ENCODE measurements around the gene TLR7. TPM values are rescaled to one million over a fixed set of nuclear protein-coding genes. Genes with fewer than 3 reads are reported as not detected.

TLR7 gene
- total RNA-seq, 1 donor from 2014 or later: 2.1 TPM

DNA sequence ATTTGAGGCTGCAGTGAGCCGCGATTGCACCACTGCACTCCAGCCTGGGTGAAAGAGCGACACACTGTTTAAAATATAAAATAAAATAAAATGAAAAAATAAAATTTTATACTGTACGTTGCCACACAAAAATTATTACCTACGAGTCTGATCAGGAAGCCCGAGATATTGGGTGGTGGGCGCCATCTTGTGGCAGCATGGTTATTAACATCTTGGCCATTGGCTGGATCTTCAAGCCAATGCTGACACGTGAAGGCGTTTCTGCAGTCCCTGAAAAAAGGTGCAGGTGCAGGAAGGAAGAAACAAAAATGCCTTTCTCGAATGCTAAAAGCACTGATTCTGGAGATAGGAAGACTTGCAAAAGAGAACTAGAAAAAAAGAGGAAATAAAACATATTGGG lies 34.6 kb downstream of the TLR7 start:
- no peak overlapping the region for H3K4me3 ChIP-seq (ENCODE audit: low read length in 3 of 3)
- no peaks in the 10 kb centered on the region for H3K27me3 ChIP-seq (ENCODE audit: control insufficient read depth in 3 of 3, insufficient read depth in 3 of 3, low read length in 3 of 3)
- H3K27ac ChIP-seq (ENCODE audit: low read depth, low read length): no peak overlapping the region
- no peaks in the 10 kb centered on the region for H3K9me3 ChIP-seq (ENCODE audit: control insufficient read depth in 3 of 3, low read length in 3 of 3)
- no peak overlapping the region for H3K9ac ChIP-seq (ENCODE audit: low read depth in 1 of 3, low read length in 3 of 3)
- H3K36me3 ChIP-seq (ENCODE audit: control insufficient read depth in 3 of 3, insufficient read depth in 3 of 3, low read length in 3 of 3): no peaks in the 10 kb centered on the region
- no peaks in the 10 kb centered on the region for H3K4me1 ChIP-seq (ENCODE audit: control insufficient read depth in 3 of 3, insufficient read depth in 3 of 3, low read length in 3 of 3)

DNA sequence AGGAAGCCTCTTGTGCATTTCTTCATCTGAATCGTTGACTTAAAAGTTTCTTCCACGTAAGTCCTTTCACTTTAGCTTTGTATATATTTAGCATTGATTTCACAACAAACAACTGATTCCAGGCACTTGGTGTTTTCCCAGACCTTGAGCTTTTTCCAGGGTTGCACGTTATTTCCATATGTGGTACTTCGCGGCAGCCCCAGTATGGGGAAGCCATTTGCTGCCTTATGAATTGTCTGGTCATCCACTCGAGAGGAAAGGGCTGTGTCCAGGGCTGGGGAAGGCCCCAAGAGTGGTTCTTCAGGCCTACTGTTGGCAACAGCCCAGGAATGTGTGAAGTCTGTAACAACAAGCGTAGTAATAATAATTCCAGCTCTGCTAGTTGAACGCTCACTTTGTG lies 36.8 kb downstream of the TLR7 start:
- Histone ChIP-seq H3K36me3 (ENCODE audit: control insufficient read depth in 3 of 3, insufficient read depth in 3 of 3, low read length in 3 of 3) (no peaks in the 10 kb centered on the region), H3K9me3 (ENCODE audit: control insufficient read depth in 3 of 3, low read length in 3 of 3) (no peaks in the 10 kb centered on the region), H3K27ac (ENCODE audit: low read depth, low read length) (no peak overlapping the region), H3K4me3 (ENCODE audit: low read length in 3 of 3) (no peak overlapping the region), H3K9ac (ENCODE audit: low read depth in 1 of 3, low read length in 3 of 3) (no peak overlapping the region), H3K27me3 (ENCODE audit: control insufficient read depth in 3 of 3, insufficient read depth in 3 of 3, low read length in 3 of 3) (no peaks in the 10 kb centered on the region), H3K4me1 (ENCODE audit: control insufficient read depth in 3 of 3, insufficient read depth in 3 of 3, low read length in 3 of 3) (no peaks in the 10 kb centered on the region)

DNA sequence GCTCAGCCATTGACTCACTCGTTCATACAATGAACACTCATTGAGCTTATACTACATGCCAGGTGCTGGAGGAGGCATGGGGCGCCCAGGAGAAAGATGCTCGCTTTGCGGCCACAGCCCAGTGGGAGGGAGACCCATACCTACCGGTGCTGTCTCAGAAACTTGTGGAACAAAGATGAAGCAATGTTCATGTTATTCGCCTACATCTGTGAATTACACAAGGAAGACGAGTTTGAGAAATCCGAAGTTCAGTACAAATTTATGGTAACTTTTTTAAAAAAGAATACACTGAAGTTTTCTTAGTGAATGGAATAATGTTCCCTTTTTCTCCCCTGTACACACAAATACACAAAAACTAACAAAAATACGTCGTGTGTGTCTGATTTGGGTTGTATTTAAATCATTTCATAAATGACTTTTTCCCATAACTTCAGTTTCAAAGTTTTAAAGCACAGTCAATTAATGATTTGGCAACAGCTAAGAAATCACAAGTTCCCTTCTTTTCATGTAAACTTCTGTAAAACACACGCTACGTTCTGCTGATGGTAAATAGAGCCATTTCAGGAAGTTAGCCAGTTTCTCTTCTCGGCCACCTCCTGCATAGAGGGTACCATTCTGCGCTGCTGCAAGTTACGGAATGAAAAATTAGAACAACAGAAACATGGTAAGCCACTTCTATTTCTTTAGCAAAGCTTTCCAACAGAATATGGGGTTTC lies 39.3 kb downstream of the TLR7 start, which contains the start of gene TLR8:
TLR8 (plus strand) TSS at position 575 of the 716 bp plus-strand sequence; CDS start at position 662, 87 bp downstream.
- Histone ChIP-seq H3K27ac (ENCODE audit: low read depth, low read length) (no peak within 1 kb of the TSS), H3K36me3 (ENCODE audit: control insufficient read depth in 3 of 3, insufficient read depth in 3 of 3, low read length in 3 of 3) (no peaks in the 10 kb centered on the region), H3K9me3 (ENCODE audit: control insufficient read depth in 3 of 3, low read length in 3 of 3) (no peaks in the 10 kb centered on the region), H3K27me3 (ENCODE audit: control insufficient read depth in 3 of 3, insufficient read depth in 3 of 3, low read length in 3 of 3) (peaks cover 0 to 6% (median 0%) of the 10 kb centered on the region in 3 donors), H3K9ac (ENCODE audit: low read depth in 1 of 3, low read length in 3 of 3) (no peak within 1 kb of the TSS), H3K4me1 (ENCODE audit: control insufficient read depth in 3 of 3, insufficient read depth in 3 of 3, low read length in 3 of 3) (no peaks in the 10 kb centered on the region), H3K4me3 (ENCODE audit: low read length in 3 of 3) (no peak within 1 kb of the TSS)

DNA sequence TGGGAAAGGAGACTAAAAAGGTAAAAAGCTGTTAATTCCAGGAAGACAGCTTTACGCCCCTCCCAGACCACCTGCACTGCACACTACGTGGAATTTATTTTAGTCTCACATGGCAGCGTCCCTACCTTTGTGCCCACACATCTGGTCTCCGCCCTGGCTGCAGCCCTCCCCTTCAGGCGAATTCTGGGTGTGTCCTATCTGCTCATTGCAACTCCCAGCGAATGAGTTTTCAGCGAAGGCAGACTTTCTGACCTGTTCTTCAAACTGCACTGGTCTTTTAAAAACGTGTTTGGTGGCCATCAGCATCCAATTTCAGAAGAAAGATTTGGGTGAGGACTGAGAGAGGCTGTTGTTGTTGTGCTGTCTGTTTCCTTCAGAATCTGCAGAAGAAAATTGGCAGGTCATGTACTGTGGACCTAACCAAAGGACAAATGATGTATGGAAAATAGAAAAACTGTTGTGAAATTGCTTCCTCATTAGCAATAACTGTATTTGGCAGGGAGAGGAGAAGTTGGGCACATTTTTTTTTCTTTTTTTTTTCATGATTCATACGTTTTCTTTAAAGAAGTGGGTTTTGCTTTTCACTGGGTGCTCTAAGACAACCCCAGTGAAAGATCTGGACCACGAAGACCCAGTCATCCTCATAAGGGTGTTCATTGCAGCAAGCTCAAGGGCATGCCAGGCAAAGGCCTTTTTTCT lies 43.7 kb downstream of the TLR7 start:
- Histone ChIP-seq H3K4me3 (ENCODE audit: low read length in 3 of 3) (no peak overlapping the region), H3K36me3 (ENCODE audit: control insufficient read depth in 3 of 3, insufficient read depth in 3 of 3, low read length in 3 of 3) (no peaks in the 10 kb centered on the region), H3K4me1 (ENCODE audit: control insufficient read depth in 3 of 3, insufficient read depth in 3 of 3, low read length in 3 of 3) (no peaks in the 10 kb centered on the region), H3K9ac (ENCODE audit: low read depth in 1 of 3, low read length in 3 of 3) (no peak overlapping the region), H3K9me3 (ENCODE audit: control insufficient read depth in 3 of 3, low read length in 3 of 3) (peaks cover 0 to 2% (median 0%) of the 10 kb centered on the region in 3 donors), H3K27ac (ENCODE audit: low read depth, low read length) (no peak overlapping the region), H3K27me3 (ENCODE audit: control insufficient read depth in 3 of 3, insufficient read depth in 3 of 3, low read length in 3 of 3) (peaks cover 0 to 9% (median 0%) of the 10 kb centered on the region in 3 donors)

DNA sequence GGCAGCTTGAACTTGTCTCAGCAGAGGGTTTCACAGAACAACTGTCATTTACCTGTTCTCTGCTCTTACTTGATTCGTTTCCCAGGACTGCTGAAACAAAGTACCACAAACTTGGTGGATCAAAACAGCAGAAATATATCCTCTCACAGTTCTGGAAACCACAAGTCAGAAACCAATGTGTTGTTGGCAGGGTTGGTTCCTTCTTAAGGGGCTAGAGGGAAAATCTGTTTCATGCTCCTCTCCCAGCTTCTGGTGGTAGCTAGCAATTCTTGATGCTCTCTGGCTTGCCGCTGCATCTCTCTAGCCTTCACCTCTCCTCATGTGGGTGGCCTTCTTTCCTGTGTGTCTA lies 44.2 kb downstream of the TLR7 start:
- H3K9ac ChIP-seq (ENCODE audit: low read depth in 1 of 3, low read length in 3 of 3): no peak overlapping the region
- no peaks in the 10 kb centered on the region for H3K36me3 ChIP-seq (ENCODE audit: control insufficient read depth in 3 of 3, insufficient read depth in 3 of 3, low read length in 3 of 3)
- H3K9me3 ChIP-seq (ENCODE audit: control insufficient read depth in 3 of 3, low read length in 3 of 3): peaks cover 0 to 2% (median 0%) of the 10 kb centered on the region in 3 donors
- no peaks in the 10 kb centered on the region for H3K4me1 ChIP-seq (ENCODE audit: control insufficient read depth in 3 of 3, insufficient read depth in 3 of 3, low read length in 3 of 3)
- no peak overlapping the region for H3K4me3 ChIP-seq (ENCODE audit: low read length in 3 of 3)
- peaks cover 0 to 9% (median 0%) of the 10 kb centered on the region in 3 donors for H3K27me3 ChIP-seq (ENCODE audit: control insufficient read depth in 3 of 3, insufficient read depth in 3 of 3, low read length in 3 of 3)
- H3K27ac ChIP-seq (ENCODE audit: low read depth, low read length): no peak overlapping the region

DNA sequence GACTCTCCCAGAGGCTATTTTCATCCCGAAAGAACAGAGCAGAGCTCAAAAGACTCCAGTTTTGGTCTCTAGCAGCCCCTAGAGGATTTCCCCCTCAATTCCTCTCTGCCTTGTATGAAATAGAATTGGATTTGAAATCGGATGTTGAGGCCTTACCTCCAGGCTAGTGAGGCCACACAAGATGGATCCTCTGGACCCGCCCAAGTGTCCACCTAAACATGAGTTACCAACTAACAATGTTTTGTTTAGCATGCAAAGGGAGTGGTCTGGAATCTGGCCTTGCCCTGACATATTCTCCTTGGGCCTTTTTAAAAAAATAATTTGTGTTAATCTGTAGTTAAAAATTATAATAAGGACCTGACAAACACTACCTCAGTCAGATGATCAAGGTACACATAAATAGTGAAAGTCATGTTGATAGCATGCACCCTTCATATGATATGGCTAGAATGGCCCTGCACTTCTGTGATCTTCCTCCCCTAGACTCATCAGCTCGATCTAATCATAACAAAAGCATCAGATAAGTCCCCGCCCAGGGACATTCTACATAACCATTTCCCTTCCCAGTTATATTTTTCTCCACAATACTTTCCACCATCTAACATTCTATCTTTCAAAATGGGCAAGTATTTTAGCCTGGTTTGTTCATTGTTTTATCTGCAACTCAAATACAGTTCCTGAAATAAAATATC lies 46.1 kb downstream of the TLR7 start:
- Histone ChIP-seq H3K4me1 (ENCODE audit: control insufficient read depth in 3 of 3, insufficient read depth in 3 of 3, low read length in 3 of 3) (no peaks in the 10 kb centered on the region), H3K27me3 (ENCODE audit: control insufficient read depth in 3 of 3, insufficient read depth in 3 of 3, low read length in 3 of 3) (peaks cover 0 to 9% (median 0%) of the 10 kb centered on the region in 3 donors), H3K9me3 (ENCODE audit: control insufficient read depth in 3 of 3, low read length in 3 of 3) (peaks cover 0 to 2% (median 0%) of the 10 kb centered on the region in 3 donors)

DNA sequence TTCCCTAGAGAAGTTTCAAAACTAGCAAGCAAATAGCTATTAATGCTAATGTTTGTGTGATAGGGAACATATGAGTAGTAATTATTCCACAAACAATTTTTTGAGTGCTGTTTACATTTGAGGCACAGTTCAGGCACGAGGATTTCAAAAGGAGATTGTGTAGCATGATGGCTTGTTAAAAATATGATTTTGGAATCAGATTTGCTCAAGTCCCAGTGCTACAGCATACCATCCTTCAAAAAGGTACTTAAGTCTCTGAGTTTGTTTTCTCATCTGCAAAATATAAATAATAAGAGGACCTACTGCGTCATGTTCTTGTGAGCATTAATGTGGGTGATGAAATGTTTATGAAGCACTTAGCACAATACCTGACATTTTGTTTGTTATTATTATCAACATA lies 50.9 kb downstream of the TLR7 start:
- Histone ChIP-seq H3K9me3 (ENCODE audit: control insufficient read depth in 3 of 3, low read length in 3 of 3) (peaks cover 0 to 2% (median 0%) of the 10 kb centered on the region in 3 donors), H3K36me3 (ENCODE audit: control insufficient read depth in 3 of 3, insufficient read depth in 3 of 3, low read length in 3 of 3) (no peaks in the 10 kb centered on the region), H3K27ac (ENCODE audit: low read depth, low read length) (no peak overlapping the region), H3K9ac (ENCODE audit: low read depth in 1 of 3, low read length in 3 of 3) (no peak overlapping the region), H3K27me3 (ENCODE audit: control insufficient read depth in 3 of 3, insufficient read depth in 3 of 3, low read length in 3 of 3) (peaks cover 0 to 3% (median 0%) of the 10 kb centered on the region in 3 donors), H3K4me3 (ENCODE audit: low read length in 3 of 3) (no peak overlapping the region), H3K4me1 (ENCODE audit: control insufficient read depth in 3 of 3, insufficient read depth in 3 of 3, low read length in 3 of 3) (no peaks in the 10 kb centered on the region)

More for the DNA sequence above, 46.1 kb downstream of the TLR7 start:
- Histone ChIP-seq H3K27ac (ENCODE audit: low read depth, low read length) (no peak overlapping the region), H3K4me3 (ENCODE audit: low read length in 3 of 3) (no peak overlapping the region), H3K36me3 (ENCODE audit: control insufficient read depth in 3 of 3, insufficient read depth in 3 of 3, low read length in 3 of 3) (no peaks in the 10 kb centered on the region), H3K9ac (ENCODE audit: low read depth in 1 of 3, low read length in 3 of 3) (no peak overlapping the region)

DNA sequence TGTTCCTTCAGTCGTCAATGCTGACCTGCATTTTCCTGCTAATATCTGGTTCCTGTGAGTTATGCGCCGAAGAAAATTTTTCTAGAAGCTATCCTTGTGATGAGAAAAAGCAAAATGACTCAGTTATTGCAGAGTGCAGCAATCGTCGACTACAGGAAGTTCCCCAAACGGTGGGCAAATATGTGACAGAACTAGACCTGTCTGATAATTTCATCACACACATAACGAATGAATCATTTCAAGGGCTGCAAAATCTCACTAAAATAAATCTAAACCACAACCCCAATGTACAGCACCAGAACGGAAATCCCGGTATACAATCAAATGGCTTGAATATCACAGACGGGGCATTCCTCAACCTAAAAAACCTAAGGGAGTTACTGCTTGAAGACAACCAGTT lies 52.2 kb downstream of the TLR7 start:
- Histone ChIP-seq H3K4me1 (ENCODE audit: control insufficient read depth in 3 of 3, insufficient read depth in 3 of 3, low read length in 3 of 3) (no peaks in the 10 kb centered on the region), H3K9me3 (ENCODE audit: control insufficient read depth in 3 of 3, low read length in 3 of 3) (peaks cover 0 to 2% (median 0%) of the 10 kb centered on the region in 3 donors), H3K9ac (ENCODE audit: low read depth in 1 of 3, low read length in 3 of 3) (no peak overlapping the region), H3K27me3 (ENCODE audit: control insufficient read depth in 3 of 3, insufficient read depth in 3 of 3, low read length in 3 of 3) (peaks cover 0 to 3% (median 0%) of the 10 kb centered on the region in 3 donors), H3K36me3 (ENCODE audit: control insufficient read depth in 3 of 3, insufficient read depth in 3 of 3, low read length in 3 of 3) (no peaks in the 10 kb centered on the region), H3K4me3 (ENCODE audit: low read length in 3 of 3) (no peak overlapping the region), H3K27ac (ENCODE audit: low read depth, low read length) (no peak overlapping the region)

DNA sequence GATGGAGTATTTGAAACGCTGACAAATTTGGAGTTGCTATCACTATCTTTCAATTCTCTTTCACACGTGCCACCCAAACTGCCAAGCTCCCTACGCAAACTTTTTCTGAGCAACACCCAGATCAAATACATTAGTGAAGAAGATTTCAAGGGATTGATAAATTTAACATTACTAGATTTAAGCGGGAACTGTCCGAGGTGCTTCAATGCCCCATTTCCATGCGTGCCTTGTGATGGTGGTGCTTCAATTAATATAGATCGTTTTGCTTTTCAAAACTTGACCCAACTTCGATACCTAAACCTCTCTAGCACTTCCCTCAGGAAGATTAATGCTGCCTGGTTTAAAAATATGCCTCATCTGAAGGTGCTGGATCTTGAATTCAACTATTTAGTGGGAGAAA lies 52.7 kb downstream of the TLR7 start:
- Histone ChIP-seq H3K9me3 (ENCODE audit: control insufficient read depth in 3 of 3, low read length in 3 of 3) (peaks cover 0 to 2% (median 0%) of the 10 kb centered on the region in 3 donors), H3K9ac (ENCODE audit: low read depth in 1 of 3, low read length in 3 of 3) (no peak overlapping the region), H3K27me3 (ENCODE audit: control insufficient read depth in 3 of 3, insufficient read depth in 3 of 3, low read length in 3 of 3) (peaks cover 0 to 3% (median 0%) of the 10 kb centered on the region in 3 donors), H3K27ac (ENCODE audit: low read depth, low read length) (no peak overlapping the region), H3K4me3 (ENCODE audit: low read length in 3 of 3) (no peak overlapping the region), H3K4me1 (ENCODE audit: control insufficient read depth in 3 of 3, insufficient read depth in 3 of 3, low read length in 3 of 3) (no peaks in the 10 kb centered on the region), H3K36me3 (ENCODE audit: control insufficient read depth in 3 of 3, insufficient read depth in 3 of 3, low read length in 3 of 3) (no peaks in the 10 kb centered on the region)

DNA sequence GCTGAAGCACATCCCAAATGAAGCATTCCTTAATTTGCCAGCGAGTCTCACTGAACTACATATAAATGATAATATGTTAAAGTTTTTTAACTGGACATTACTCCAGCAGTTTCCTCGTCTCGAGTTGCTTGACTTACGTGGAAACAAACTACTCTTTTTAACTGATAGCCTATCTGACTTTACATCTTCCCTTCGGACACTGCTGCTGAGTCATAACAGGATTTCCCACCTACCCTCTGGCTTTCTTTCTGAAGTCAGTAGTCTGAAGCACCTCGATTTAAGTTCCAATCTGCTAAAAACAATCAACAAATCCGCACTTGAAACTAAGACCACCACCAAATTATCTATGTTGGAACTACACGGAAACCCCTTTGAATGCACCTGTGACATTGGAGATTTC lies 54.1 kb downstream of the TLR7 start:
- Histone ChIP-seq H3K4me1 (ENCODE audit: control insufficient read depth in 3 of 3, insufficient read depth in 3 of 3, low read length in 3 of 3) (no peaks in the 10 kb centered on the region), H3K27me3 (ENCODE audit: control insufficient read depth in 3 of 3, insufficient read depth in 3 of 3, low read length in 3 of 3) (no peaks in the 10 kb centered on the region), H3K4me3 (ENCODE audit: low read length in 3 of 3) (no peak overlapping the region), H3K36me3 (ENCODE audit: control insufficient read depth in 3 of 3, insufficient read depth in 3 of 3, low read length in 3 of 3) (no peaks in the 10 kb centered on the region), H3K27ac (ENCODE audit: low read depth, low read length) (no peak overlapping the region), H3K9me3 (ENCODE audit: control insufficient read depth in 3 of 3, low read length in 3 of 3) (no peaks in the 10 kb centered on the region), H3K9ac (ENCODE audit: low read depth in 1 of 3, low read length in 3 of 3) (no peak overlapping the region)

Measured in skeletal muscle tissue (tissue), 4 donors.